Activated naive CD8-positive, alpha-beta T cell treated with anti-CD3 and anti-CD28 coated beads, Interleukin-2, amount 50 U/mL, for 16 hours (primary cell): ENCODE results near the gene LHX3.

Experiments
- DNase-seq: peaks from one replicate; pipeline ENCODE4 v3.0.0-alpha.2; 2020; ENCODE audit warnings: low read depth, low spot score

LHX3 gene

DNA sequence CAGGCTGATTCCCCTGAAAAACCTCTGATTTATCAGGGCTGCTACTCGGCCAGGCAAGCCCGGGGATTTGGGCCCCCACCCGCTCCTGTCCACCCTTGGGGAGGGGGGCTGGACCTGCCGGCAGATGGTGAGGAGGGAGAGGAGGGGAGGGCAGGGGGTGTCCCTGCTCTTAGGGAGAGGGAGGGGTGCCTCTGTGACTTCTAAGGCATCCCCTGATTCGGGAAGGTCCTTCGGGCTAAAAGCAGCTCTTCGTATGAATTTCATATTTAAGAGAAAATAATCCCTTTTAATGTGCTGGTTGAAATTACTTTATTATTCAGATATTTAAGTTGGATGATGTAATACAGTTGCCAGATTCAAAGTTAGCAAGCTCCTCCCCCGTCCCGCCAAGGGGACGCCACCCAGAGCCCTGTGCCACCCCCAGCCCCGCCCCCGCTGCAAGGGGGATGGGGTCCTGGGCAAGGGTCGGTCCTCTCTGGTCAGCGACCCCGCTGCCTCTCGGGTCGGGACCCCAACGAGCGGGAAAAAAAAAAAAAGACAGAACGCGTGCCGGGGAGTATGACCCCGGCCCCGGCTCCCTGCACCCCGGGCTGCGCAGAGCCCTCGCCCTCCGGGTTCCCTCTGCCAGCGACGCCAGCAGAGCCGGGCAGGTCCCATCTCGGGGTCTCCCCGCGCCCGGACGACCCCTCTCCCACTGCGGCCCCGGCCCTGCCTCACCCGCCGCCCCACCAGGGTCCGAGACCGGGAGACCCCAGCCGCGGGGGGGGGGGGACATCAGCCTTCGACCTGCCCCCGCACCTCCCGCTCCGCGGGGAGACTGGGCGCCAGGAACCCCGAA lies 12.4 kb downstream of the LHX3 start:
- DNase-seq: no peak

DNA sequence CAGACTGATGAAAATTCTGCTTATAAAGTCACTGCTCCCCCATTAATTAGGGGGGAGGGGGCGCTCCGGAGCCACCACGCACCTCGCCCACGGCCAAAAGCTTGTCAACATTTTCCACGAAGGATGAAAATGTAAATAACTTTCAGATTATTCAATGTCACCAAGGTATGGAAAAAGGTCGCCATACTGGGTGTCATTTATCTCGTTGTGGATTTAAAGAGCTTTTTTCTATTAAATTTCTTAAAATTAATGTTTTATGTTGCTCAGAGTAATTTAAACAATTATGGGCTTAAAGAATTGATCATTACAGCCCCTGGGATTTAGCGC lies 13.0 kb downstream of the LHX3 start:
- DNase-seq: no peak

DNA sequence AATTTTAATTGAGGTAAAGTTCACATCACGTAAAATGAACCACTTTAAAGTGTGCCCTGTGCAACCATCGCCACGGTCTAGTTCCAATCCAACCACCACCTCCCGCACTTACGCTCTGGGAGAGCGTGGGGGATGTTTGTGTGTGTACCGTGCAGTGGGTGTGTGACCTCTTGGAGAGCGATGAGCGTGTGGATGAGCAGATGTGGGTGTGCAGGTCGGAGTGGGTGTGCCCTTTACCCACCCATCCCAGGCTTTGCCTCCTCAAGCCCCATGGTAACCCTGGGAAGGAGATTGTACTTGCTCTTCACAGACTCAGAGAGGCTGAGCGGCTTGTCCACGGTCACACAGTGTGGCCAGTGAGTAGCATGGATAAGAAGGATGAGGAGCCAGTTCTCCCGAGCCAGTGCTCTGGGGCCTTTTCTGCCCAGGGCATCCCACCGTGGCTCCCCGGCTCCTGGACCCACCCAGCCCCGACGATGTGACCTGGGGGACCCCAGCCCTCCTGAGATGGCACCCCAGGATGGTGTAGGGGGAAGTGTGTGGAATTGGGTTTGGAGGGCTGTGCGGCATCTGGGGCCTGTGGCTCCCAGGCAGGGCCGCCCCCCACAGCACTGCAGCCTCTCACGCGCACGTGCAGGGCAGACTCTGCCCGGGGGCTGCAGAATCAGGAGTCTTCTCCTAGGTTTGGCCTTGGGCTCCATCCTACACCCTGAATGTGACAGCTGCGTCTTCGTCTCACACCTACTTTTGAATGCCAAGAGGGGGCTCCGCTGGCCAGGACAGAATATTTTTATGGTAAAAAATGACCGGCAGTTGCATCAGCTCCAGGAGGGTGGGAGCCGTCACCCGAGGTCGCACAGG lies 13.6 kb downstream of the LHX3 start:
- no peak for DNase-seq

DNA sequence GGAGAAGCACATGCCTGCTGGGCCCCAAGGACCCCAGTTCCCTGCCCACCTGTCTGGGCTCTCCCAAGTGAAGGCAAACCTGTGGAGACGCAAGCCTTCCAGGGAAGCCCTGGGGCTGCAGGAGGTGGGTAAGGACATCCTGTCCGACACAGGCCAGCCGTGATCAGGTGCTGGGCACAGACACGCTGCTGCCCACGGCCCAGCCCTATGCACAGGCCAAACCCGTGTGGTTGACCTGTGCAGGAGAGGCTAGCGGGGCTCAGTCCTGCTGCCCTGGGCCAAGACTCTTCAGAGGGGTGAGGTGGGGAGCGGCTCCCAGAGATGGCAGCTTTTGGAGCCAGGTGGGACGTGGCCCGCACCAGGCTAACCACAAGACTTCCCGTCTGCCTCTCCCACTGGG lies 14.3 kb downstream of the LHX3 start:
- DNase-seq: no peak

DNA sequence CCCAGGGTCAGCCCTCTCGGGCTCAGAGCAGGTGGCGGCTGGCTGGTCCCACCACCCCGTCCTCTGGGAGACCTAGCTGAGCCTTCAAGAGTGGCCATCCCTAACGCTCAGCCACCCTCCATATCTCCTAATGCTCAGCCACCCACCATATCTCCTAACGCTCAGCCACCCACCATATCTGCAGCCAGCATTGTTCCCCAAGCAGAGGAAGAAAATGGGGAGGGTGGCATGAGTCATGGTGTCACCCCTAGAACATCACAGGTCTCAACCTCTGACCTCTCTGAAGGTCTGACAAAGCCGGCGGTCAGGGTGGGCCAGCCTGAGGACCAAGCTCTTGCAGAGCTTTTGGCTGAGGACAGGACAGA lies 14.7 kb downstream of the LHX3 start:
- DNase-seq: no peak

DNA sequence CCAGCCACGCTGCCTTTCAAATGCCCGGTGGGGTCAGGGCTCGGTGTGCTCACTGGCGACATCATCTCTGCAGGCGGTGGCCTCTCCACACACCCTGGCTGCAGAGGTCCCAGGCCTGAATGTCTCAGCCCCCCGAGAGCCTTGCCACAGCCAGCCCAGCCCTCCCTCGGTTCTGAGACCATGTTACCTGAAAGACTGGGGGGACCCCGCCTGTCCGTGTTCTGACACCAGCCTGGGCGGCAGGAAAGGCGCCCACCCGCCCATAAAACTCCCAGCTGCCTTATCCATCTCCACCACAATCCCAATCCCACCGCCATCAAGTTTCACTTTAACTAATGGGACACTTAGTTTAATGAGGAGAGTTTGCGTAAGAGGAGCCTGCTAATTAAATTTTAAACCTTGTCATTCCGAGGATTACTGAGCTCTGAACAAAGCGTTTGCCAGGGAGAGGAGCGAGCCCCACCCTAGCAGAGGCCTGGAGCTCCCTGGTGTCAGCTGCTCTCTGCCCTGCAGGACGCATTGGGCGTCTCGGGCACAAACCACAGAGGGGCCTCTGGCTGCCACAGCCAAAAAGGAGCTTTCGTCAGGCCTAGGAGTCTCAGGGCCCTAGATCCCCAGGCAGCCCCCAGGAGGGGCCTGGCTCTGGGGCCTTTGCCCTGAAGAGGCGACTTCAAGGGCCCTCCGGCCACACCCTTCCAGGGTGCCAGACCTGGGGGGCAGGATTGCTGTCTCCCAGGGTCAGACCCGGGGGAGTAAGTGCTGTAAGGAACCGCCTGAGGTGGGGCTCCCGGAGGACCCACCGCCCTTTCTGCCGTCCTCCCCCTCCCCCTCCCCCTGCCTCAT lies 15.3 kb downstream of the LHX3 start:
- no peak for DNase-seq

DNA sequence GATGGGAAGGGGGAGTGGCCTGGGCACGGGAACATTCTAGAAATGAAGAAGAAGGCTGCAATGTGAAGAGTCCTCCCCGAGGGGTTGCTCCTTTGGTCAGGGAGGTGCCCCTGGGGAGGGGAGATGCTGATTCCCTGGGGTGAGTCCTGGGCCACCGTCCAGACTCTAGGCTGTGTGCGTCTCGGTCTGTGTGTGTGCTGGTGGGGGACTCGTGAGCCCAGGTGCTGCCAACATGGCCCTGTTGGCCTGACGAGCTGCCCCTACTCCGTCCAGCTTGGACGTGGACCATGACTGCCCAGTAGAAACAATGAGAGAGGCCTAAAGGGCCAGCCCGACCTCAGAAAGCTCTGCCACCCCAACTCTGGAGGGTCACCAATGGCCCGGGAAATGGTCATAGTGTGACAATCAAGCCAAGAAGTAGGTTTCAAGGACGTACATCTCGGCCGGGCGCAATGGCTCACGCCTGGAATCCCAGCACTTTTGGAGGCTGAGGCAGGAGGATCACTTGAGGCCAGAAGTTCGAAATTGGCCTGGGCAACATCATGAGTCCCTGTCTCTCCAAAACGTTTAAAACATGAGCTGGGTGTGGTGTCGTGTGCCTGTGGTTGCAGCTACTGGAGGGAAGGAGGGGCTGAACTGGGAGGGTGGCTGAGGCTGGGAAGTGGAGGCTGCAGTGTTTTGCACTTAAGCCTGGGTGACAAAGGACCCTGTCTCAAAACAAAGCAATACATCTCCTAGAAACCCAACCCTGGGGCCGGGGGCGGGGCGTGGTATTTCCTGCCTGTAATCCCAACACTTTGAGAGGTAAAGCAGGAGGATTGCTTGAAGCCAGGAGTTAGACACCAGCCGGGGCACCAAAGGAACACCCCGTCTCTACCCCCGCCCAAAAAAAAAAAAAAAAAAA lies 17.0 kb downstream of the LHX3 start:
- no peak for DNase-seq

DNA sequence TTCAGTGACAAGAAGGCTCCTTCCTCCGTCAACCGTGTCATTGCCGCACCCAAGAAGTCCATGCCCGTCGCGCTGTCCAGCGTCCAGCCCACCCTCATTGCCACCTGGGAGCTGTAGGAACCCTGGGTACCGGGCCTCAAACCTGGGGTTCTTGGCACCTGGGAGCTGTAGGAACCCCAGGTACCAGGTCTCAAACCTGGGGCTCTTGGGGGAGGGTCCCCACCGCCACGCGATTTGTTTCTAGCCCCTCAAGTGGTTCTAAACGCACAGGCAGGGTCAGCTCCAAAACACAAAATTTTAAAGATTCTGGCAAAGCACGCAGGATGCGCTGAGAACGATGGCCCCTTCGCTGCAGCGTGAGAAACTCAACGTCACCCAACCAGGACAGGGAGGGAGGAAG lies 17.7 kb downstream of the LHX3 start:
- no peak for DNase-seq

DNA sequence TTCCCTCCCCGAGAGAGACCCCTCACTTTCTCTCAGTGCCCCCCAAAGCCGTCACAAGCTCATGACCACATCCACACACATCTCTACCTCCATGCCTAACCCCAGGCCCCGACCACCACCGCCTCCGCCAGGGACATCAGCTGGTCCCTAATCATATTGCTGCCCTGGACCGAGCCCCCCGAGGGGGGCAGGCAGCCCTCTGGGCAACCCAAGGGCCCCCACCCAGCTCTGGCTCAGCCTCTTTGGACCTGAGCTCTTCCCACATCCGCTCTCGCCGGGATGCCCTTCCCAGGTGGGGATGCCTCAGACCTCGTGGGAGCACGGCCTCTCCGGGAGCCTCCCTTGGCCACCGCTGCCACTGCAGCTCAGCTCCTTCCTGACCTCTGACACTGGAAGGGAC lies 18.5 kb downstream of the LHX3 start:
- no peak for DNase-seq

DNA sequence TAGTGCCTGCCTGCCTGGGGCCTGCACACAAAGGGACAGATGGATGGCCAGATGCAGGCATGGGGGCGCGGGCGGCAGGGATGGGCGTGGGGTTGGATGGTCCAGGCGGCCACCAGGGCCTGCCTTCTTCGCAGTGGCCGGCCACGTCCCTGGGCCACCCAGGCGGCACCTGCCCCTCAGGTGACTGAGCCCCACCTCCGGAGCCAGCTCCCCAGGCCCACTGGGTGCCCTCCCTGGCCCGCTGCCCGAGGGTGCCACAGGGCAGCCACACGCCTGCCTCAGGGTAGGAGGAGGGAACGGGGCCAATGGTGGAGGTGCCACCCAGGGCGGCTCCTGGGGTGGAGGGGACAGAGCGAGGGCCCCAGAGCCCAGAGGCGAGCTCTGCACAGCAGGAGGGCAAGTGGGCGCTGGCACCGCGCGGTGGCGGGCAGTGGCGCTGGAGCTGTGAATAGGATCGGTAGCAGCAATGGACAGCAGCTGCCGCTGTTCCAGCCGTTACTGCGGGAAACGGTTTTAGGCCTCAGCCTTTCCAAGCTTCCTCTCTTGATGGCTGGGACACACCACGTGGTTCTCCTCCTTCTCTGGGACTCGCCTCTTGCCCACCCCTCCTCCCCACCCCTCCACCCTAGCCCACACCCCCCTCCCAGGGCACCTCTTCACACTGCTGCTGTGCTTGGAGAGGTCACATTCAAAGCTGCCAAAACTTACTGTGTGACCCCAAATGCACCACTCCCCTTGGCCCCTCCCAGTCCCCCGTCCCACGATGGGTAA lies 19.1 kb downstream of the LHX3 start:
- no peak for DNase-seq

DNA sequence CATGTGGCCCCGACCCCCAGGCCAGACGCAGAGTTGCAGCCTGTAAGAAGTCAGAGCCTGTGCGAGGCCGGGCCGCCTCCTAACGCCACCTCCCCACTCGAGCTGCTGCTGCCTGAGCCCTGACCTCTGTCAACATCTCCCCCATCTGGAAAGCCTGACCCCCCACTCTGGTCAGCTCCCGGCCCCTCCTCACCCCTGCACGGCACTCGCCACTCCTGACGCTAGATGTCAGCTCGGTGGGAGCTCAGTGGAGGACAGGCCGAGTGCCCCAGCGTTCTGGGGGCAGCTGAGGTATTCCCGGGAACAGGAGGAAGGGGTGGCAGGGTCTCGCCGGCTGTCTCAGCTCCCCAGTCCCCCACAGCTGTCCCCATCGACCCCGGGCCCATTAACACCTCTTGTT lies 19.9 kb downstream of the LHX3 start:
- DNase-seq: no peak

DNA sequence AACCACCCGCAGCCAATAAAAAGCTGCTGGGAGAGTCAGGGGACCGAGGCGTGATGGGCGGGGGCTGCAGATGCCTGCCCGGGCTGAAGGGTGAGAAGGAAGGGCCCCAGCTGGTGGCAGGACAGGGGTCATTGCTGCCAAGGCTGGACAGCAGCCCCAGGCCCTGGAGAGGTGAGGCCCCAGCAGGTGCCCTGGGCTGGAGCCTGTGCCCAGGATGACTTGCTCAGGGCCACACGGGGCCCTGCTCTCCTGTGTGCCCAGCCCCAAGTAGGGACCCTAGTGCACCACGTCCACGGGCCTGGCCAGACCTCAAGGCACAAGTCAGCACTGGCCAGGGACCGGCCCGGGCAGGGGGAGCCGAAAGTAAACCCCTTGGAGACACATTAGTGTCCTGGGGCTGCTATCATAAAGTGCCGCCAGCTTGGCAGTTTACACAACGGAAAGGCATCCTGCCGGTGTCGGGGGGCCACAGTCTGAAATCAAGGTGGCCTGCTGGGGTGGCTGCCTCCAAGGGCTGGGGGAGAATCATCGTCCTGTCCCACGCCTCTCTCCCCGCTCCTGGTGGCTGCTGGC lies 22.0 kb downstream of the LHX3 start:
- DNase-seq: no peak

DNA sequence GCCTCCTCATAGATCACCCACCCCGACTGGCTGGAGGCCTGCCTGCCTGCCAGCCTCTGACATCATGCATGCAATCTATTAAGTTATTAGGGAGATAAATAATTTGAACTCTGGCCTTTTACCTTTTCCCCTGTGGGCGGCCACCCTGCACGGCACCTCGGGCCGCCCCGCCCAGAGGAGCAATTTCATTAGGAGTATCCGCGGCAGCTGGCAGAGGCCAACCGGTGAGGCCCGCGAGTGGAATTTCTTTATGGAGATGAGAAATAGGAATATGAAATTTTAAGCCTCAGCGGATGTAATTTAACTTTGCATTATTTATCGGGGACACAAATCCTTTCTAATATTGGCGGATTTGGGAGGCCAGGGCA lies 22.5 kb downstream of the LHX3 start:
- no peak for DNase-seq

DNA sequence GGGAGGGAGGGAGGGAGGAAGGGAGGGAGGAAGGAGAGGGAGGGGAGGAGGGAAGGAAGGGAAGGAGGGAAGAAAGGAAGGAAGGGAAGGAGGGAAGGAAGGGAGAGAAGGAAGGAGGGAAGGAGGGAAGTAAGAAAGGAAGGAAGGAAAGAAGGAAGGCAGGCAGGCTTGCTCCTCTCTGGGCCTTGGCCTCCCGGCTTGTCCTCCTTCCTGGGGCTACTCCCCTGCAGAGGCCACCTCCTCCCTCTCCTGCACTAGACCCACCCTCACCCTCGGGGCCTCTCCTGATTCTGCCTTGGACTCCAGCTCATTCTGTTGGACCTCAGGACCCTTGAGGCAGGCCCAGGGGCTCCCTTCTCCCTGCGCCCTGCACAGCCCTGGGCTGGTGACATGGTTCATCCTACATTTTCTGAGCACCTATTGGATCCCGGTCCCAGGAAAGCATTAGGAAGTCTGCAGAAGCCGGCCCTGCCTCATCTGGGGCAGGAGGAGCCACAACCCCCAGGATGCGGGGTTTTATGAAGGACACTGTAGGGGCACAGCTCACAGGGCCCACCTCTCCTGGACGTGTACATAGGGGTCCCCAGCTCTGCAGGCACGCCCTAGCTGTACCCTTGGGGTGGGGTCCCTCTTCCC lies 23.0 kb downstream of the LHX3 start:
- no peak for DNase-seq

DNA sequence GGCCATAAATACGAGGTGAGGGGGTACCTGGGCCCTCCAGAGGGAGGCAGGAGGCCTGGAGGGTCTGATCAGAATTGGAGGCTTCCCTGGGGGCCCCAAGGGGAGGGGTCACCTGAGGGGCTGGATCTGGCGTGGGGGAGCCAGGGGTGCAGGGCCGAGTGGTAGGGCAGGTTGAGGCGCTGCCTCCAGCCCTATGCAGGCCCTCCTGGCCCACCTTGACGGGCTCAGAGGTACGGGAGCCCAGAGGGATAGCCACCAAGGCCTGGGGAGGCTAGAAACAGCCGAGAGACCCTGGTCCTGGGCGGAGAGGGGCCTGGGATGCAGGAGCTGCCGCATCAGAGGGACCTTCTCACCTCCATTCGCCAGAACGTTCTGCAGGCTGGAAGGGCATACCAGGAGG lies 24.3 kb downstream of the LHX3 start:
- DNase-seq: no peak

DNA sequence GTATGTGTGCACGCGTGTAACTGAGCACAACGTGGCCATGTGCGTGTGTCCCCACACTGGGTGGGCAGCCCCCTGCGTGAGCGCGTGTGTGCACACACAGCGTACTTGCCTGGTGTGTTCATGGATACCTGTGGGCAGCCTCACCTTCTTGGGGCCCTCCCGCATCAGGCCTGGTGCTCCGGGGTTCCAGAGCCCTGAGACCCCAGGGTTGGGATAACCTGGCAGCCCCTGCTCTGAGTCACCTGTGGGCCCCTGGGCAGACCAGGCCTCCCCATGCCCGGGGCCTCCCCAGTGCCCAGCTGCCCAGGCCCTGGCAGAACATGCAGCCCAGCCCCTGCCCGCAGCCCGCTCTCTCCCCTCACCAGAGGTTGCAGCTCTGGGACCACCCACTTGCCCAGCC lies 25.2 kb downstream of the LHX3 start:
- no peak for DNase-seq

DNA sequence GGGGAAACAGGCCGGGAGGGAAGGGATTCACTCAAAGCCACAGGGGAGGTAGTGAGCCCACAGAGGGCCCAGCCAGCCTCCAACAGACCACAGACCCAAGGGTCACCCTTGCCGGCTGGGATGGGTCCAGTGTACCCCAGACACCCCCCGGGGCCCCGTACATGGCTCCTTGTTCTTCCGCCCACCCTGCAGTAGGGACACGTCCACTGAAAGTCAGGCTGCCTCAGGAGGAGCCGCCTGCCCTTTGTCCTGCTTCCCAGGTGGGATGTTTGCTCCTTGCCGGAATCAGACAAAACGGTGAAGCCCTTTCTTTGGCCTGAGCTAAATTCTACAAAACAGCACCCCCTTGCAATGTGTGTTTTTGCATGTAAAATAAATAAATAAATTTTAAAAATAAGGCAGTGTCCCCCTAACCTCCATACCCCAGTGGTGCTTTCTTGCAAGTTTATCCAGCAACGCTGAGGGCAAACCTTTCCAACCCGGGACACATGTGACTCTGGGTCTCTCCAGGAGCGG lies 25.8 kb downstream of the LHX3 start:
- DNase-seq: no peak

DNA sequence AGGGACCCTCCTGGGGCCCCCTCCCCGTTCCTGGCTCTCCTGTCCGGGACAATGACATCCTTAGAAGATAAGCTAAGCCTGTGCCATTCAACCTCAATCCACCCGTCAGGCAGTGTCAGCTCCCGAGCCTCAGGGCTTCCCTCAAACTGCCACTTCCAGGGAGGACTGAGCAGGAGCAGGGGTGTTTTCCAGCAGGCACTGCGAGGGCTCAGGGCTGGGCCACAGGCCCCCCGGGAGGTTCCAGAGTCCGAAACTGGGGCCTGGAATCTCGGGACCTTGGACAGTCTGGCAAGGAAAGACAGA lies 26.2 kb downstream of the LHX3 start:
- DNase-seq: no peak

DNA sequence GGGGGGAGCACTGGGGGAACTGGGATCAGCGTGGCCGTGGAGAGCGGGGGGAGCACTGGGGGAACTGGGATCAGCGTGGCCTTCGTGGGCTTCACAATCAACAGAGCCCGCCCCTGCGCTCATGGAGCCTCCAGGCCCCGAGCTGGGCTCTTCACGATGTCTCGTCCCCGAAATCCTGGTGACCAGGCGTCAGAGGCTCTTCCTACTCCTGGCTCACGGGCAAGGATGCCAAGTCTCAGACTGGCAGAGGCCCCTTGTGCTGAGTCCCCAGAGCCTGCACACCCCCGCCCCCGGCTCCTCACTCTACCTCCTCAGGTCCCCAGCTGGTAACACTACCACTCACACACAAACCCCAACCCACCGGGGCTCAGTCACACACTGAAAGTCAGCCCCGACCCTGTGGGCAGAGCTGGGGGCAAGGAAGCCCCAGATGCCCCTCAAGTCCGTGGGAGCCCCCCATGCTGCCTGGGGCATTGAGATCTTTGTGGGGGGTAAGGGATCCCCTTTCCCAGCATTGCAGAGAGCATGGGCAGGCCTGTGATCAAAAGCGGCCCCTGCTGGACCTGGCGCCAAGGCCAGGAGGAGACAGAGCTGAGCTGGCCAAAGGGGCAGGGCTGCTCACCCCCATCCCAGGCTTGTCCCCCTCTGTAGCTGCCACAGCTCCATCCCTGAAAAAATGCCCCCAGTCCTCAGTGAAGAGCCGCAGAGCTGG lies 26.7 kb downstream of the LHX3 start:
- no peak for DNase-seq
